Stimulated activated CD4-positive, alpha-beta T cell treated with anti-CD3 and anti-CD28 coated beads, Interleukin-15, amount 100 ng/mL, for 48 hours (primary cell): ENCODE measurements around the gene SH2D4B.
A peak's percentile ranks its signal among the peaks of the same experiment; 100 is the strongest.
"Not testable (repeated sequence)": the region's sequence is repeated elsewhere in the genome, so short reads cannot be mapped to it uniquely, and the experiment has no call there.

Experiments used
- DNase-seq, 2 donors: peaks; one replicate each; pipeline ENCODE4 v3.0.0-alpha.2; 2020; ENCODE audit warnings: low read depth in 2 of 2

Gene SH2D4B

DNA sequence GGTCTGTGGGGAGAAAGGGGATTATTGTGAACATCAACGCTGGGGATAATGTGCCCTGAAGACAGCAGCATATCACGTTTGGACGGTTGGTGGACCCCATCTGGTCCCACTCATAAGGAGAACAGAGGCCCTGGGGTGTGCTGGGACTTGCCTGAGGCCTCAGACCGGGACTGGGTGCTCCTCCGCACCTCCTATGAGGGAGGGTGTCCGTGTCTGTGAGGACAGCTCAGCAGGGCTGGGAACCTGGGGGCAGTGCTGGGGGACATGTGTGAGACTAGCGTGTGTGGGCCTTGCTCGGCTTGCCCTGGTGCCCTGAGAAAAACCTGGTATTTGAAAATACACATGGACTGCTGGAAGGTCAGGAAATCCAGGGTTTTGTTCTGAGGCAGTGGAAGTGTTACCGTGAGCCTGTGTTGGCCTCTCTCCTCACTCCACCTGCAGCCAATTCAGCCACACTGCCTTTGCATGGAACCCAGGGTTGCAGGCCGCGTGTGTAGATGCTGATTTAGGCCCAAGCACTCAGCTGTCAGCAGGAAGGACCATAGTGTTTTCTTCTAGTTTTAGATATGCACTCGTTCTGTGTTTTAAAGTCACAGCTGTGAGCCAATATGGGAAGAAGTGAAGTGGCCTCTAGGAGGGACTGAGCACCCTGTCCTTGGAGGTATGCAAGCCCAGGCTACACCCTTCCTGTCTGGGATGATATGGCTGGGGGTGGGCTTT lies 13.4 kb upstream of the SH2D4B start:
- no peak for DNase-seq

DNA sequence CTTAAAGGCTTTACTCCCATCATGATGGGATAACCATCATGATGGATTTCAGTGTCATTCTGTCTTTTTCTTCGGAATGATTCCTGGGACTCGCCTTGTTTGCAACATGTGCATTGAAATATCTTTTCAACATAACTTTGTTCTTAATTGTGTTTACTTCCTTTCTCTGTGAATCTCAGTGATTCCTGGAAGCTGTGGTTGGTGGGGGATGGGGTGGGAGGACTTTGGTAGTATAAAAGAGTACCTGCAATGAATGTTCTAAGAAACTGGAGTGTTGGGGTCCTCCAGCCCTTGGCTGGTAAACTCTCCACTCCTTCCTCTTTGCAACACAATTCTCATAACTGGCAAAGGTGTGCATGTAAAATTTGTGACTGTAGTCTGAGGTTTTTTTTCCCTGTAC lies 11.5 kb upstream of the SH2D4B start:
- no peak for DNase-seq

DNA sequence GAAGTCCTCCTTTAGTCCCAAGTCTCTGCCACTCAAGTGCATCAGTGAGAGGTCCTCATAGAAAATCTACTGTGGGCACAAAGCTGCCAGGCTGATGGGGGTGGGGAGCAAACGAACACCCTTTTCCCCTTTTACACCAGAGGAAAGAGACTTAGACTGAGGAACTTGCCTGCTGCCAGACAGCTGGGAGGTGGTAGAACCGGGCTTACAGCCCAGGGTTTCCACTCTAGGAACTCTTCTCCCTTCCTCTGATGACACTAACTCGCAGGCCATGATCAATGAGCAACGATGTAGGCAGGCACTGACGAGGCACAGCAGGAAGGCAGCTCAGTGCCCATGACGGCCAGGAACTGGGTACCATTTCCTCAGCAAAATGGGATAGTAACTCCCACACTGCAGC lies 11.0 kb upstream of the SH2D4B start:
- no peak for DNase-seq

DNA sequence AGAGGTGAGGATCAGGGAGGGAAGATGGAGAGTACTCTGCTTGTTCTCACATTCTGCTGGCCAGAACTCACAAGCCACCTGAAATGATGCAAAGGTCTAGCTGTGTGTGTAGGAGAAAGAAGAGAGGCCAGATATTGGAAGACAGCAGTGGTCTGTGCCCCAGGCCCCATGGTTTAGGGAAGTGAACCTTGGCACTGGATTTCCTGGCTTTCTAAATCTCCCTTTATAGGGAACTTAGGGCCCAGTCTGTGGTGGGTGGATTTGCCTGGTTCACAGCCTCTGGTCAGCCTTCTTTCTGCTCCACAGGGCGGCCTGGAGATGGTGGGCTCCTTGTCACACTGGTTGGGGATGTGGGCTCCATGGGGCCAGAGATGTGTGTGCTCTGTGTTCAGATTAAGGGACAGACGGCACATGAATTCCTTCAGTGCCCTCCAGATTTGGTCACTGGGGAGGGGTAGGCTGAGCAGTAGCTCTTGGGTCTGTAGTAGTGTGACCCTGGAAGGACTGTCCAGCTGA lies 9.5 kb upstream of the SH2D4B start:
- no peak for DNase-seq

DNA sequence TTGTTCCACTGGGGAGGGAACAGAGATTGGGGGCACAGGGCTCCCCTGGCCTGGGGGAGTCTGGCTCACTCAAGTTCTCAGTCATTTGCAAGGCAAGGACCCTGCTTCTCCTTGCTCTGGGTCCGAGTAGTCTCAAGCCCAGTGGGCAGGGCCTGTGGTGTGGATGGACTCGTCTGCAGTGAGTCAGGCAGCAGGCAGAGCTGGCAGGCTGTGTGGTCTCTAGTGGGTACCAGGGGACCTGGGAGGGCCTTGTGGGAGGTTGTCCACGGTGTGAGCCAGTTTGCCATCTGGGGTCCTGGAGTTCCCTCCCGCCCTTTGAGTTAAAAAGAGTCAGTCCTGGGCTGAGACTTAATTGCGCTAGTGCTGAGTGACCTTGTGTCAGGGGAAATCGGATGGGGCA lies 8.8 kb upstream of the SH2D4B start:
- no peak for DNase-seq

DNA sequence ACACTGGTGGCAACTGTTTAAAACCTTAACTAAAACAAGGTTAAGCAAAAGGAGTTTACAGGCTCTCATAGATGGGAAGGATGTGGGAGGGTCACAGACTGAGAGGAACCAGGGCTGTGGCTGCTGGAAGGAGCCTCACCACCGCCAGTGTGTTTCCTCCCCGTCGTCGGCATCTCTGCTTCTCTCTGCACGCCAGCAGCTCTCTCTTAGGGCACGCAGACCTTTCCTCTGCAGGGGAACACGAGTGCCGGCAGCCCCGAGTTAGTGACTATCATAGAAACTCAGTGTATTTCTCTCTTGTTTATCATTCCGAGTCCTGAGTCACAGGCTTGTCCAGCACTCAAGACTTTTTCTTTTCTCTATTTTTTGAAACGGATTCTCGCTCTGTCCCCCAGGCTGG lies 8.1 kb upstream of the SH2D4B start:
- DNase-seq: no peak

DNA sequence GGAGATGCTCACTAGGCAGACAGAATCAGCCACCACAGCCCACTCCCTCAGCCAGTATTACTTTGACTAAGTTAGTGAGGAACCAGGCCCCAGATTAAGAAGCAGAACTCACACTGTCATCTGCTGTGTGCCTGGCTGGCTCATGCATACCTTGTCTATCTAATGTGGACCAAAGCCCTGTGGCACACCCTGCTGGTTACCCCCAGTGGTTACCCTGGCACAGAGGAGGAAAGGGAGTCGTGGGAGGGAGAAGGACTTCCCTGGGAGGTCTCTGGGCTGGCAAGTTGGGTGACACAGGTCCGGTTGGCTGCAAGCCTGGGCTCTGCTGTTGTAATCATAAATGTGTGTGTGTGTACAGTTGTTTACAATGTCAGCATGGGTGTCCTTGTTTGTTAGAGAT lies 7.5 kb upstream of the SH2D4B start:
- DNase-seq: peak; percentile 51

DNA sequence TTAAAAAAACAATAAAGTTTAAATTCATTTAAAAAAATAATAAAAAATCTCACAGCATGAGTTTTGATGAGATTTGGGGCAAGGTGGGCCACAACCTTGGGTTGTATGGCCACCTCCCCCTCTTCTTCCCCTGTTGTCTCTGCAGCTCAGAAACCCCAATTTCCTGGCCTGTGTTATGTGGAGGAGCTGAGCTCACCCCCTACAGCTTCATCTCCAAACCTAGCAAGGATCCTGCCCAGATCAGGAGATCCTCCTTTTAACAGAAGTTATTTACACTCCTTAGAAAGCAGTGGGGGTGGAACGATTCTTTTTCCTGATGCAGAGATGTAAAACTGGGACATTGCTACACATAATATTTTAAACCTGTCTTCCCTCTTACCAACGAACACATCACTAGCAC lies 6.9 kb upstream of the SH2D4B start:
- DNase-seq: no peak

DNA sequence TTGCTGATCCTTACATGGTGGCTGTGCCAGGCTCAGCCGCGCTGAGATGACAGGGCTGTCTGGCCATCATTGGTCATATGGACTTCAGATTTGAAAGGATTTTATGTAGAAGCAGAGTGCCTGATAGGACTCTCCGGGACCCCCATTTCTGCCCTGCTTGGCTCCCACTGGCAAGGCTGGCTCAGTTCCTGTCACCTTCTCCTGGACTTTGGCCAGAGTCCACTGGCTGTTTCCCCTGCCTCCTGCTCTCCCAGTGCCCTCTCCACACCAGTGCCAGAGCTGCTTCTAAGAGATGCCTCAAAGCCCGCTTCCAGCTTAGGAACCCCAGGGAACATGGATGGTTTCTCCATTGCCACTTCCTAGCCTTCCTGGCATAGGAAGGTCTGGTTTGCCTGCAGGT lies 5.1 kb upstream of the SH2D4B start:
- no peak for DNase-seq

DNA sequence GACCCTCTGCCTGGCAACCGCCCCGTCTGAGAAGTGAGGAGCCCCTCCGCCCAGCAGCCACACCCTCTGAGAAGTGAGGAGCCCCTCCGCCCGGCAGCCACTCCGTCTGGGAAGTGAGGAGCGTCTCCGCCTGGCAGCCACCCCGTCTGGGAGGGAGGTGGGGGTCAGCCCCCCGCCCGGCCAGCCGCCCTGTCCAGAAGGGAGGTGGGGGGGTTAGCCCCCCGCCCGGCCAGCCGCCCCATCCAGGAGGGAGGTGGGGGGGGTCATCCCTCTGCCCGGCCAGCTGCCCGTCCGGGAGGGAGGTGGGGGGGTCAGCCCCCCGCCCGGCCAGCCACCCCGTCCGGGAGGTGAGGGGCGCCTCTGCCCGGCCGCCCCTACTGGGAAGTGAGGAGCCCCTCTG lies 3.6 kb upstream of the SH2D4B start:
- not testable (repeated sequence) for DNase-seq

DNA sequence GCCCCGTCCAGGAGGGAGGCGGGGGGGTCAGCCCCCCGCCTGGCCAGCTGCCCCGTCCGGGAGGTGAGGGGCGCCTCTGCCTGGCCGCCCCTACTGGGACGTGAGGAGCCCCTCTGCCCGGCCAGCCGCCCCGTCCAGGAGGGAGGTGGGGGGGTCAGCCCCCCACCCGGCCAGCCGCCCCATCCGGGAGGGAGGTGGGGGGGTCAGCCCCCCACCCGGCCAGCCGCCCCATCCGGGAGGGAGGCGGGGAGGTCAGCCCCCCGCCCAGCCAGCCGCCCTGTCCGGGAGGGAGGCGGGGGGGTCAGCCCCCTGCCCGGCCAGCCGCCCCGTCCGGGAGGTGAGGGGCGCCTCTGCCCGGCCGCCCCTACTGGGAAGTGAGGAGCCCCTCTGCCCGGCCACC lies 3.1 kb upstream of the SH2D4B start:
- DNase-seq: not testable (repeated sequence)

DNA sequence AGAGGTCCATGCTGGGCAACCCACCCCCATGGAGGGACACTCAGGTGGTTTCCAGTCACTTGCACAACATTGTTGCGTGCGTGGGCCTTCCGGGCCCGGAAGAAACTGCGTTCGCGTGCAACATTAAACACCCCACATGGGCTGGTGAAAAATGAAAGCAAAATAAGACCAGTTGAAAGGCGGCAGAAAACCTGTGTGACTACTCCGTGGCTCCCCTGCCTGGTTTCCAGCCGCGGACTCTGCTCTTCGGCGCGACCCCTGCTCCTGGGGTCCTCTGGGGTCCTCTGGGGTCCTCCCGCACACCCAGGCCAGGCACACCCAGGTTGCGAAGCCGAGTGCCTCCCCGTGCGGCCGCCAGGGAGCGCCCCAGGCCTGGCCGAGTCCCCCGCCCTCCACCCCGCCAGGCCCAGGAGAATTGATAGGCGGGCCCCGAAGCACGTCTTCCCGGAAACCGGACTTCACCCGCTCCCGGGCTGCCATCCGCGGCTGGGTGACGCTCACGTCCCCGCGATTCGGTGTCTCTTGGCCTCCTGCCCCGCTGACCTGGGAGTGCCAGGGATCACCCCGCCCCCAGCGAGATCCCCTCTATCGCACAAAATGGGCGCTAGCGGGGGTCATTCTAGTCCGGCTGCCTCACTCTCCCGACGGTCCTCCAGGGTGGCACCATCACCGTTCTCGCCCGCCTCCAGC lies 1.9 kb upstream of the SH2D4B start:
- peak; percentile 68 to 78 for DNase-seq

DNA sequence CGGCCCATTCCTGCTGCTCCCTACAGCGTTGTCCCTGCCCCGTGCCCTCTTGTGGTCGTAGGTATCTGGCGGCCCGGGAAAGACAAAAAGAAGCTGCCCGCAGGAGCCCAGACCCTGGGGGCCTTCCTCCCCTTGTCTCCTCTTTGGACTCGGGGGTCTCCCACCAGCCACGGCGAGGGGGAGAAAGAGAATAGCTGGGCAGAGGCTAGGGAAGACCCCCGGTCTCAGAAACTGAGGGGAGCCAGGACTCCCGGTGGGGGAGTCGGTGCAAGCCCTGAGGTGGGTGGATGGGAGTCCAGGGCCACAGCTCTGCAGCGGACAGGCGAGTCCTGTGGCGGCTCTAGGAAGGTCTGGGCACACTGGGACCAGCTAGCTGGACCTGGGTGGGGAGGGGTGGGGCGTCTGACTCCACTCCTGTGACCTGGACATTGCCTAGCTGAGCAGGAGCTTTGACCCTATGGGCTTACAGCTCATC lies 1.3 kb upstream of the SH2D4B start:
- no peak for DNase-seq

DNA sequence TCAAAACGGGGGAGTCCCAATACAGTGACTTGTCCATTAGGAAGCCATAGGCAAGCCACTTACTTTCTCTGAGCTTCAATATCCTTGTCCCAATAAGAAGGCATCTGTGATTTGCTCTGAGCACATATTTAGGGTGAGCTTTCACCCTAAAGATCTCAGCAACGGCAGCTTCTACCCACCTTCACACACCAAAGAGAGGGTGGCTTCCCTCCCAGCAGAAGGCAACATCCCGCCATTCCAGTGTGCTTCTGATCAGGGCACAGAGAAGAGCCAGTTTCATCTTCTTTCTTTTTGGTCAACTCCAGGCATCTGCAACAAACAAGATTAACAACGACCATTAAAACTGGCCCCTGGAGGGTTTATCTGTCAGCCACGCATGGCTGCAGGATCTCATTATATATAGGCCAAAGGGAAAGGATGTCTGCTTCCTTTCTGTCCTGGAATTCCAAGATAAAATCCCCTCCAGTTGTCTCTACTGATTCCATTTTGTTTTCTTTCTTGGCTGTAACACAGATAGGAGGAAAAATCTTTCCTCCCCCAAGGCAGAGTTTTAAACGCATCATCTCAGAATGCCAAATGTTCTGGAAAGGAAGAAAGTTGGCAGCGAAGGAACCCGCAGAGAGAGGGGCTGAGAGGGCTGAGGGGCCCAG lies 491 bp upstream of the SH2D4B start:
- DNase-seq: no peak

DNA sequence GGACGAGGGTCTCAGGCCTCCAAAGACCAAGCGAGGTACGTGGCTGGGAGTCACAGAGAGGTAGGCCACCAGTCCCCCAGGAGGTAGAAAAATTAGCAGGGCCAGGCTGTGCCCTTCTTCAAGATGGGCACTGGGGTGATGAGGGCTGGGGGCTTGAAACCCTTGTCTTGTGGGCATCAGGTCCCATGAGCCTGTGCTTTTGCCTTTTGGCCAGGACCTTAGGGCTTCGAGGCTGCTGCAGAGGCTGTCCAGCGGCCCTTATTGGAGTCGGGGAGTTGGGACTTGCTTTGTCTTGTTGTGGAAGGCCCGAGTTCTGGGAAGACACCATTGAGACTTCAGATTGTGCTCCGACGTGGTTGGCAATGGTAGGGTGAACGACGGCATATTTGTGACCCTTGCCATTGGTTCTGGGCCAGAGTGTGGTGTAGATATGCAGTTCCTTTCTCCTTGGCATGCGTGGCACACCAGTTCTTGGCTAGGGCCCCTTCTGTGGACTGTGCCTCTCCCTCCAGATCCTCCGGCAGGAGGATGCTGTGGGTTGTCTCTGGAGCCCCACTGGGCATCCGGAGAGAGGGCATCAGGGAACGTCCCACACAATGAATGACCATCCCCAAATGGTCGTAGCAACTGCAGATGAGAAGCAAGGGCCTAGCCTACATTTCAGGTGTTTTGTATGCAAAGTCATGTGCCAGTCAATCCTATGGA lies 931 bp downstream of the SH2D4B start:
- no peak for DNase-seq

DNA sequence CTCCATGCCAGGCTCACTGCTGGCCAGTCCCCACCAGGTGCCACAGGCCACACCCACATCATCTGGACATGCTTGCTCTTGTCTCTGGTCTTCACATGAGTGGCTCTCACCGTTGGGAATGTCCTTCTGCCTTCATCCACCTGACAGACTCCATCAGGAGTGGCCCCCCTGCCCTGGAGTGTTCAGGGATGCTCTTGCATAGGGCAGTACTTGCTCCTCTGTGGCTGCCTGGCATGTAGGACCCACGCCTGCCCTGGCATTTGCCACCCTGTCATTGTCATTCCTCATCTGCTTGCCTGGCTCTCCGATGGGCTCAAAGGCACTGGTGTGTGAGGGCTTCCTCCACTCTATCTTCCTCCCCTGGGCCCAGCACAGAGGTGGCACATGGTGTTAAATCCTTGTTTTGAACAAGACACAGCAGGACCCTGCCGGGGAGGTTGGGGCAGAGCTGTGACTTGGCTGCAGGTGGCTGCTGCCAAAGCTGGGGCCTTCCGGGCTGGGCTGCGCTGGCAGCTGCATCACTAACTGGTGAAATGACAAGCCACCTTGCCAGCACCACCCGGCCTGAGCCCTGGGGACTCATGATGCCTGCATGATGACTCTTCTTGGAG lies 1.8 kb downstream of the SH2D4B start:
- DNase-seq: no peak

DNA sequence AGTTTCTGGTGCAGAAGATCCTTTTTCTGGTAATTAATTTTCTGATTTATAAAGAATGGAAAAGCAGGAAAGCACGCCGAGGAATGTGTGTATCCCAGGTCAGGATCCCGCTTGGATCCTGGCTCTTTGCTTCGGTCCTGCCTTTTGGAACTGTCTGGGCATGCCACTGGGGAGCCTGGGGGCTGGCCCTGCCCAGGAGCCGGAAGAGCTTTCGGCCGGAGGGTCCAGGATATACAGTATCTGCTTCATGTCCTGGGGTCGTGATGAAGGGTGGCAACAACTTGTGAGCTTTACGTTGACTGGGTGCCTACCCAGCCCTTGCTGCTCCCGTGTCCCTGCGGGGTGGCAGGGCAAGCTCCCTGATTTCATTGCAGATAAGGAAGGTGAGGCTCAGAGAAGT lies 2.4 kb downstream of the SH2D4B start:
- DNase-seq: no peak

DNA sequence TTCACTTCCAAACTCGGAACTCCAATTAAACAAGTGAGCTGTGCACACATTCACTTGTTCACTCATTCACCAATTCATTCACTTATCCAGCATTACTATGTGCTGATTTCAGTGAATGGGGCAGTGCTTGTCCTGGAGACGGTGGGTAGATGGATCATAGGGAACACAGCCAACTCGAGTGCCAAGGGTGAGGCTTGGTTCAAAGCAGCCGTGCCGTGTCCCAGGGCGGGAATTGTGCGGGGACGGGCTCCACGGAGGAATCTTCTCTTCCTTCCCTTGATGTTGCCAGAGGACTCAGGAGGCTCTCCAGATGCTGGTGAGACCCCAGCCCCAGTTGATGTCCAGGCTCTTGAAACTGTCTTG lies 2.9 kb downstream of the SH2D4B start:
- DNase-seq: no peak

DNA sequence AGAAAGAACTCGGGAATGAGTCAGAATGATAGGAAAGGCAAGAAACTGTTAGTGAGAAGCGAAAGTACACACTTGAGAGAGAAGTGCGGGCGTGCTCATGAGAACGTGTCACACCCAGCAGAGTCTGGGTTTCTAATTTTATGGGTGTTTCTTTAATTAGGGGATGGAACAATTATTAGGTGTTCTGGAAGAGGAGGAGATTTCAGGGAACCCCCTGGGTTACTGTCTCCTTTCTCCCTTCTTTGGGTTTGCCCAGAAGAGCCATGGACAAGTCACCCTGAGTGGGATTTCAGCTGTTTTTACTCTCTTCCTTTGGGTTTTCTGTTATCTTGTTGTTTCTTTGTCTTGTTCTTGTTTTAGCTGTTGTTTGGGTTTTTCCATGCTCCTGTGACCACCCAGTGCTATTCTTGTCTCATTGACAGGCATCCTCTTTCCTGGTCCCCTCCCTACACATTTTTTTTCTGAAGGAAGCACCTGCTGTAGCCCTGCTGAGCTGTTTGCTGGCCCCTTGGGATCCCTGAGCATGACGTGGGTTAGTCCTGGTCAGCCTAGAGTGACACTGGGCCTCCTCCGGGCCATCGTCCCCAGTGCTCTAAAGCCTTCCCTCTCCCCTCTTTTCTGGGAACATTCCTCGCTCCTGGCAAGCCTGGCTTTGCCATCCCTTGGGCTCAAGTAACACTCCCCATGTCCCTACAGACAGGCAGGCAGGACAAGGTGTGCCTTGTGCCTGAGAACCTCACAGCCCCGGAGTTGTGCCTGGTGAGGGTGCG lies 3.5 kb downstream of the SH2D4B start:
- DNase-seq: no peak

DNA sequence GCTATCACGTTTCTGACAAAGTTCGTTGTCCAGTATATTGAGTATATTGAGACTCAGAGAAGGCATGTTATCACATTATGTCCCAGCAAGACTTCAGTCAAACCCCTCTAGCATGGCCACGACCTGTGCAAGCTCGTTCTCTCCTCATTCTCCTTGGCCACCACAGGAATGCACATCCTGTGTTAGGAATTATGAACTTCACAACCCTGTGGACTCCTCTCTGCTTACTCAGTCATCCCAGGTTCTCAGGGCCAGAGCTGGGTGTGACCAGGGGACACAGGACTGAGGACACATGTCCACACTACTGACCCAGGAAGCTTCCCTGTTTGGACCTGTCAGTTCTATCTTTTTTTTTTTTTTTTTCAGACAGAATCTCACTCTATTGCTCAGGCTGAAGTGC lies 4.4 kb downstream of the SH2D4B start:
- no peak for DNase-seq
